Neural crest cell (in vitro differentiated cells): ENCODE results near the gene SH3BGRL2. TPM values are rescaled to one million over a fixed set of nuclear protein-coding genes. Genes with fewer than 3 reads are reported as not detected.

ENCODE experiments used
- DNase-seq: peaks from one replicate; pipeline ENCODE4 v3.0.0; 2021; ENCODE audit warnings: low read depth, mixed read lengths, low spot score
- H3K27ac Mint-ChIP-seq: one replicate; pipeline ENCODE4 v1.8.0; 2021; ENCODE audit warnings: mild to moderate bottlenecking, mixed read lengths; ENCODE audit not compliant: unreplicated experiment
- H3K27me3 Mint-ChIP-seq: 2 replicates; pipeline ENCODE4 v1.8.0; 2021; ENCODE audit warnings: low read depth, mild to moderate bottlenecking, mixed read lengths
- H3K36me3 Mint-ChIP-seq: 2 replicates; pipeline ENCODE4 v1.8.0; 2021; ENCODE audit warnings: low read depth, mild to moderate bottlenecking, mixed read lengths
- H3K4me1 Mint-ChIP-seq: 2 replicates; pipeline ENCODE4 v1.8.0; 2021; ENCODE audit warnings: mixed read lengths
- H3K4me3 Mint-ChIP-seq: one replicate; pipeline ENCODE4 v1.8.0; 2021; ENCODE audit warnings: mild to moderate bottlenecking, mixed read lengths
- H3K9me3 Mint-ChIP-seq: 2 replicates; pipeline ENCODE4 v1.8.0; 2021; ENCODE audit warnings: mixed read lengths
- total RNA-seq: library from RNA; stranded (reverse); gene quantifications from 2 replicates; pipeline ENCODE4 v1.2.1, GENCODE V29; 2021
- TF ChIP-seq, protein P1 (sequence below): fragments of 200-600 bp; sonication (generic); conservative IDR thresholded peaks from 2 replicates; pipeline ENCODE4 v1.5.0; 2021; ENCODE audit warnings: antibody characterized with exemption, mild to moderate bottlenecking

The SH3BGRL2 gene
- total RNA-seq, 1 donor from 2014 or later, result 11.1 TPM

DNA sequence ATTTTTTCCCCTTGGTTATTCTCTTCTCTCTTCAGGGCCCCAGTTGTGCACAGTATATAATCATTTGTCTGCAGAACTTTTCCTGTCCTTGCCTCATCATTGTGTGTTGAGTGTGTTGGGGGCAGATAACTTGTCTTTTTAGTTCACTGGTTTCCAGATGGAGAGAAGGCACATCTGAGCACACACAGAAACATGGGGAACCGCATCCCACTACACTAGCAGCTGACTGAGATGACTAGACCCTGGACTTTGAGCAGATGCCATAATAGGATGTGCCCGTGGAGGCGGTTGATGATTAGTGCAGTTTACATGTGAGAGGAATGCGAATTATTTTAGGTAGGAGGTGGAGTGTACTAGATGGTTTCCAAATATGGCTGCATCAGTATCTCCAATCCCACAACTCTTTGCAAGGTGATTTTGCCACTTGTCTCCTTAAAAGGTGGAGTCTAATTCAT lies 26.5 kb upstream of the SH3BGRL2 start:
- TF ChIP-seq, protein P1, sequence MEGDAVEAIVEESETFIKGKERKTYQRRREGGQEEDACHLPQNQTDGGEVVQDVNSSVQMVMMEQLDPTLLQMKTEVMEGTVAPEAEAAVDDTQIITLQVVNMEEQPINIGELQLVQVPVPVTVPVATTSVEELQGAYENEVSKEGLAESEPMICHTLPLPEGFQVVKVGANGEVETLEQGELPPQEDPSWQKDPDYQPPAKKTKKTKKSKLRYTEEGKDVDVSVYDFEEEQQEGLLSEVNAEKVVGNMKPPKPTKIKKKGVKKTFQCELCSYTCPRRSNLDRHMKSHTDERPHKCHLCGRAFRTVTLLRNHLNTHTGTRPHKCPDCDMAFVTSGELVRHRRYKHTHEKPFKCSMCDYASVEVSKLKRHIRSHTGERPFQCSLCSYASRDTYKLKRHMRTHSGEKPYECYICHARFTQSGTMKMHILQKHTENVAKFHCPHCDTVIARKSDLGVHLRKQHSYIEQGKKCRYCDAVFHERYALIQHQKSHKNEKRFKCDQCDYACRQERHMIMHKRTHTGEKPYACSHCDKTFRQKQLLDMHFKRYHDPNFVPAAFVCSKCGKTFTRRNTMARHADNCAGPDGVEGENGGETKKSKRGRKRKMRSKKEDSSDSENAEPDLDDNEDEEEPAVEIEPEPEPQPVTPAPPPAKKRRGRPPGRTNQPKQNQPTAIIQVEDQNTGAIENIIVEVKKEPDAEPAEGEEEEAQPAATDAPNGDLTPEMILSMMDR, result no peak
- no peak overlapping the region for H3K27ac Mint-ChIP-seq

GRCh38 chr6:79605061-79605460 lies 26.1 kb upstream of the SH3BGRL2 start:
- Mint-ChIP-seq H3K4me3 (no peak overlapping the region), H3K27me3 (no peaks in the 10 kb centered on the region), H3K9me3 (no peaks in the 10 kb centered on the region), H3K4me1 (peaks cover 4% of the 10 kb centered on the region), H3K36me3 (no peaks in the 10 kb centered on the region), H3K27ac (no peak overlapping the region)
- TF ChIP-seq, protein P1, result no peak
- no peak for DNase-seq

More for the DNA sequence above, 26.5 kb upstream of the SH3BGRL2 start:
- Mint-ChIP-seq H3K4me3 (no peak overlapping the region), H3K36me3 (no peaks in the 10 kb centered on the region), H3K4me1 (peaks cover 4% of the 10 kb centered on the region), H3K9me3 (no peaks in the 10 kb centered on the region), H3K27me3 (no peaks in the 10 kb centered on the region)
- DNase-seq, result no peak

DNA sequence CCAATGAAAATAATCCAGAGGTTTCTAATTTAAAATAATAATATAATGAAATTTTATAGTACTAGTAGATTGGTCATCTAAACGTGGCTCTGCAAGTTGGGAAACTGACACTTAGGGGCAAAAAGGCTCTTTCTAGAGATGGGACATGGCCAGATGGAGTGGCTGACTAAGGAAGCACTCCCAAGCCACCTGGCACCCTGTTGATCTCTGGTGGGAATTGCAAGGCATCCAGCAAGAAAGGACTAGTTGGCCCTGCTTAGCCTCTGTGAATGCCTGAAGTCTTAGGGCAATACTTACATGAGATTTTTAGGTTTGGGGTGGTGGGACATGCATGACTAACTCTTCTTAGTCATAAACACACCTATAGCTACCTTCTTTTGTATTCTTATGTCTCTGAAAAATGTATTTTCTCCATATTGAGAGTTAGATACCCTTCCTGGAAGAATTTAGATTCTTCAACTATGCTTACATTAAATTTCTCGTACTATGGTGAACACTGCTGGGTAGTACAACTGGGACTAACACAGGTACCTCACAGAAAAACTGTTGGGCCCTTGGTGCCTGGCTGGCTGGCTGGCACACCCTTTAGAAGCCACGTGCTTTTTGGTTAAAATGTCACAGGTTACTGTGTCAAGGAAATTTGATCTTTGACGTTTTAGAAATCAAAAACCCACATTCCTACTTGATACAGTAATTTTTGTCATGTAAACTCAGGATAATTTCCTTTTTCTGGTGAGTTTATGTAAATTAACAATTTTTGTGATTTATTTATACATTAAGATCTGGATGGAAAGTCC lies 25.0 kb upstream of the SH3BGRL2 start:
- Mint-ChIP-seq H3K4me1 (peaks cover 4% of the 10 kb centered on the region), H3K9me3 (no peaks in the 10 kb centered on the region), H3K27ac (no peak overlapping the region), H3K4me3 (no peak overlapping the region), H3K27me3 (no peaks in the 10 kb centered on the region), H3K36me3 (no peaks in the 10 kb centered on the region)
- TF ChIP-seq, protein P1, result no peak
- no peak for DNase-seq

GRCh38 chr6:79607000-79607399 lies 24.1 kb upstream of the SH3BGRL2 start:
- H3K4me3 Mint-ChIP-seq, result no peak overlapping the region
- no peak for DNase-seq
- no peak overlapping the region for H3K27ac Mint-ChIP-seq
- H3K36me3 Mint-ChIP-seq, result no peaks in the 10 kb centered on the region
- TF ChIP-seq, protein P1, result no peak
- H3K4me1 Mint-ChIP-seq, result peaks cover 4% of the 10 kb centered on the region
- H3K27me3 Mint-ChIP-seq, result no peaks in the 10 kb centered on the region
- H3K9me3 Mint-ChIP-seq, result no peaks in the 10 kb centered on the region

DNA sequence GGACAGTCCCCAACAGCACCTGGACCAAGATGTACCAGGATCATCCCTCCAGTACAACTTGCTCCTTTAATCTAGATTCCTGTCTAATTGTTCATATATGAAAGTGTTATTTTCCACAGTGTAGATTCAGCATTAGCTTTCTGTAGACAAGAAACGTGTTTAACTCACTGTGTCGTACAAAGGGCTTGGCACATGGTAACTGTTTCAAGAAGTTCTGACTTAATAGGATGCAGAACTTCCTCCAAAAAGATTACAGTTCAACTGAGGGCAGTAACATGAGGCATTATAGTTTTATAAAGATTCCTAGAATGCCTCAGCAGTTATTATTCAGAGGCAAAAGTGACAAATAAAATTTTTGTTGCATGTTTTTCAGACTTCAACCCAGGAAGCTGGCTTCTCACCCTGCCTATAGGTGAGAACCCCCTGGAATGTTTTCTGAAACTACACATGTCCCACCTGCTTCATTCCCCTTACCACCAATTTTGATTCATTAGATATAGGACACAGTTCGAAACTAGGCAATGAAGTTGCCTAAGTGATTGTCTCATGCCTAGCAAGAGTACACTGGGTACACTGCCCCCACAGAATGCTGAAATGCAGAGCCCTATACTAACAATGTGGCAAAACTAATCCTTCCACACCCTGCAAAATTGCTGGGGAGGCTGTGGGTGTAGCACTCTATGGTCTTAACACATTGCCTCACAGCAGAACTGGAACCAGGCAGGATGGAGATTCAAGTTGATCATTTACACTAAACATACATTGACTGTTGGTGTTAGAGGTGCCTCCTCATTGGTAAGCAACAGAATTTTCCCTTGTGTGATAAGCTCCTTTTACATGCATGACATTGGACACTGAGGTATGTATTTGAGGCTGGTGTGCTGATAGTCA lies 22.6 kb upstream of the SH3BGRL2 start:
- DNase-seq, result no peak
- Mint-ChIP-seq H3K9me3 (no peaks in the 10 kb centered on the region), H3K27ac (no peak overlapping the region), H3K4me3 (no peak overlapping the region), H3K4me1 (peaks cover 10% of the 10 kb centered on the region), H3K27me3 (no peaks in the 10 kb centered on the region), H3K36me3 (no peaks in the 10 kb centered on the region)
- TF ChIP-seq, protein P1, result no peak
